Trophoblast cell (in vitro differentiated cells and primary cell): ENCODE data around the gene PSME3.
A peak's percentile ranks its signal among the peaks of the same experiment; 100 is the strongest.

Experiments used
- DNase-seq, 2 donors: peaks; one replicate each; pipeline ENCODE4 v3.0.0-alpha.2; 2016
- H2AFZ ChIP-seq: 2 replicates; pipeline ENCODE4 v1.6.1; 2013; ENCODE audit warnings: low read length, moderate library complexity, mild to moderate bottlenecking; ENCODE audit not compliant: insufficient read depth, poor library complexity
- H2AK5ac ChIP-seq: 2 replicates; pipeline ENCODE4 v1.6.1; 2013; ENCODE audit warnings: mild to moderate bottlenecking, low read length
- H2BK120ac ChIP-seq: 2 replicates; pipeline ENCODE4 v1.6.1; 2013; ENCODE audit warnings: low read length, mild to moderate bottlenecking, moderate library complexity; ENCODE audit not compliant: insufficient read depth, poor library complexity
- H2BK12ac ChIP-seq: 2 replicates; pipeline ENCODE4 v1.6.1; 2013; ENCODE audit warnings: mild to moderate bottlenecking, low read length, moderate library complexity
- H2BK5ac ChIP-seq: 2 replicates; pipeline ENCODE4 v1.6.1; 2013; ENCODE audit warnings: low read length, low read depth, moderate library complexity, mild to moderate bottlenecking; ENCODE audit not compliant: poor library complexity
- H3K14ac ChIP-seq: 2 replicates; pipeline ENCODE4 v1.6.1; 2013; ENCODE audit warnings: mild to moderate bottlenecking, low read length
- H3K18ac ChIP-seq: 2 replicates; pipeline ENCODE4 v1.6.1; 2013; ENCODE audit warnings: mild to moderate bottlenecking, low read length
- H3K23ac ChIP-seq: 2 replicates; pipeline ENCODE4 v1.6.1; 2013; ENCODE audit warnings: low read length
- H3K27ac ChIP-seq: 2 replicates; pipeline ENCODE4 v1.5.1; 2013; ENCODE audit warnings: low read depth, mild to moderate bottlenecking, inconsistent platforms, low read length, moderate library complexity
- H3K27me3 ChIP-seq: 2 replicates; pipeline ENCODE4 v1.6.1; 2013; ENCODE audit warnings: inconsistent platforms, mild to moderate bottlenecking, low read length, moderate library complexity; ENCODE audit not compliant: insufficient read depth
- H3K36me3 ChIP-seq, 2 experiments: 1 replicate in 1 of 2; 2 replicates in 1 of 2; pipeline ENCODE4 v1.6.1; 2013; ENCODE audit warnings: low read length in 2 of 2, mild to moderate bottlenecking in 2 of 2, moderate library complexity in 1 of 2; ENCODE audit not compliant: insufficient read depth in 2 of 2, control insufficient read depth in 1 of 2
- H3K4ac ChIP-seq: 2 replicates; pipeline ENCODE4 v1.6.1; 2013; ENCODE audit warnings: low read depth, mild to moderate bottlenecking, low read length, moderate library complexity
- H3K4me1 ChIP-seq, 2 experiments: 1 replicate in 1 of 2; 2 replicates in 1 of 2; pipeline ENCODE4 v1.6.1; 2013; ENCODE audit warnings: low read length in 2 of 2, mild to moderate bottlenecking in 2 of 2, moderate library complexity in 1 of 2; ENCODE audit not compliant: insufficient read depth in 2 of 2, control insufficient read depth in 1 of 2
- H3K4me2 ChIP-seq: 2 replicates; pipeline ENCODE4 v1.6.1; 2013; ENCODE audit warnings: inconsistent platforms, mild to moderate bottlenecking, low read length, moderate library complexity
- H3K4me3 ChIP-seq: 2 replicates; pipeline ENCODE4 v1.5.1; 2013; ENCODE audit warnings: mild to moderate bottlenecking, low read depth, low read length, inconsistent platforms
- H3K79me1 ChIP-seq: one replicate; pipeline ENCODE4 v1.6.1; 2013; ENCODE audit warnings: low read length
- H3K79me2 ChIP-seq: 2 replicates; pipeline ENCODE4 v1.6.1; 2013; ENCODE audit warnings: low read length, mild to moderate bottlenecking; ENCODE audit not compliant: control insufficient read depth, insufficient read depth, poor library complexity
- H3K9ac ChIP-seq: 2 replicates; pipeline ENCODE4 v1.6.1; 2013; ENCODE audit warnings: mild to moderate bottlenecking, low read length
- H3K9me3 ChIP-seq: 2 replicates; pipeline ENCODE4 v1.6.1; 2013; ENCODE audit warnings: low read depth, mild to moderate bottlenecking, control low read depth, inconsistent platforms, low read length; ENCODE audit not compliant: insufficient read depth
- H4K12ac ChIP-seq: 2 replicates; pipeline ENCODE4 v1.6.1; 2013; ENCODE audit warnings: low read depth, mild to moderate bottlenecking, low read length, moderate library complexity
- H4K8ac ChIP-seq: 2 replicates; pipeline ENCODE4 v1.6.1; 2013; ENCODE audit warnings: low read depth, mild to moderate bottlenecking, low read length, moderate library complexity
- H4K91ac ChIP-seq: one replicate; pipeline ENCODE4 v1.6.1; 2013; ENCODE audit warnings: low read depth, mild to moderate bottlenecking, low read length, moderate library complexity
- WGBS: extraction: QIAGEN DNeasy Blood & Tissue Kit; methylation state at CpG from one replicate; pipeline ENCODE4 v1.1.7; 2013; ENCODE audit warnings: missing lambda C conversion rate; ENCODE audit not compliant: insufficient read length, insufficient coverage; ENCODE audit errors: extremely low coverage; 5-methylcytosine and 5-hydroxymethylcytosine counted together

PSME3 gene

DNA sequence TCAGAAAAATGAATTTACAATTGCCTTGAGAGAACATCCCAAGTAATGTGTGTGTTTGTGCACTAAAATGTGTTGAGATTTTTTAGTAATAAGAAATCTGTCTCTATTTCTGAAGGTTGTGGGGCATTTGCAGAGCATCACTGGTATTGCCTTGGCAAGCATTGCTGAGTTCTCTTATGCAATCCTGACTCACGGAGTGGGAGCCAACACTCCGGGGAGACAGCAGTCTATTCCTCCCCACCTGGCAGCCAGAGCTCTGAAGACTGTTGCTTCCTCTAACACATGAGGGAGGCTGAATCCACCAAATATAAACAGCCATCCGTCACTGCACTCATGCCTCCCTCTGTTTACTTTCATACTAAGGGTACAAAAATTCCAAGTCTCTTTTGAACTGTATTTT, 23.9 kb upstream of the PSME3 start:
- H3K4me2 ChIP-seq = no peak overlapping the region
- no peak overlapping the region for H4K12ac ChIP-seq
- WGBS = no CpG with 5 or more reads among the region's 3 CpGs
- H4K8ac ChIP-seq = no peak overlapping the region
- H2BK5ac ChIP-seq = no peak overlapping the region
- H3K27me3 ChIP-seq = no peaks in the 10 kb centered on the region
- no peak overlapping the region for H3K27ac ChIP-seq
- no peak overlapping the region for H3K4ac ChIP-seq
- H3K4me3 ChIP-seq = no peak overlapping the region
- H3K4me1 ChIP-seq = no peaks in the 10 kb centered on the region
- DNase-seq = peak in 1 of 2 donors; percentile 12
- no peak overlapping the region for H3K9ac ChIP-seq
- H2BK12ac ChIP-seq = no peak overlapping the region
- no peaks in the 10 kb centered on the region for H3K79me2 ChIP-seq
- no peak overlapping the region for H2BK120ac ChIP-seq
- no peak overlapping the region for H2AFZ ChIP-seq
- H3K18ac ChIP-seq = no peak overlapping the region
- no peaks in the 10 kb centered on the region for H3K79me1 ChIP-seq
- H3K36me3 ChIP-seq = peaks cover 12 to 15% of the 10 kb centered on the region in 2 experiments
- no peak overlapping the region for H4K91ac ChIP-seq
- H2AK5ac ChIP-seq = no peak overlapping the region
- H3K9me3 ChIP-seq = no peaks in the 10 kb centered on the region
- no peak overlapping the region for H3K14ac ChIP-seq
- no peak overlapping the region for H3K23ac ChIP-seq

DNA sequence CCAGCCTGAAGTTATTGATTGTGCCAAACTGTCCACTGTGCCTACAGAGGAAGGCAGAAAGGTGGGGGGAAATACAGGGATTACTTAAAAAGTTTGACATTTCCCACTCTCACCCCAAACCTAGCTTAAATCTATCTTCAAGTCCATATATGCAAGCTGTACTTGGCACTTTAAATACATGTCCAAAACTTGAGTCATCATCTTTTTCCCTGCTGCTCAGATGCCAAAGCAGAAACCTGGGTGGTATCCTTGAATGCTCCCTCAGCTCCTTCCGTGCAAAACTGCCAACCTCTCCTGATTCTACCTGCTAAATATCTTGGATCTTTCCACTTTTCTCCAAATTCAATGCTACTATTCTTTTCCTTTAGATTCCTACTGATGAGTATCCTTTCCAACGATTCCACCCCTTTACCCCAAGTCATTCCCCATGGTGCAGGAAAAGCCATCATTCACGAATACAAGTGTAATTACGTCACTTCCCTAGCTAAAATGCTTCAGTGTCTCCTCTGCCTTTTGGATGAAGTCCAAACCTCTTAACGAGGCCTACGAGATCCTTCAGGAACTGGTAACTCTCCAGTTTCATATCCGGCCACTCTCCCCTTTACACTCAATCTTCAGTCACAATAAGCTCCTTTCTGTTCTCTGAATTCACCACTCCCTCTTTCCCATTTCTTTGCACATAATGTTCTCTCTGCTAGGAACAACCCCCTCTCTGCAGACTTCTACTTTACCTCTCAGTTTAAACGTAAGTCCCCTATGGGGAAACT, 18.4 kb upstream of the PSME3 start:
- peaks cover 32 to 59% of the 10 kb centered on the region in 2 experiments for H3K36me3 ChIP-seq
- no CpG with 5 or more reads among the region's 8 CpGs for WGBS

DNA sequence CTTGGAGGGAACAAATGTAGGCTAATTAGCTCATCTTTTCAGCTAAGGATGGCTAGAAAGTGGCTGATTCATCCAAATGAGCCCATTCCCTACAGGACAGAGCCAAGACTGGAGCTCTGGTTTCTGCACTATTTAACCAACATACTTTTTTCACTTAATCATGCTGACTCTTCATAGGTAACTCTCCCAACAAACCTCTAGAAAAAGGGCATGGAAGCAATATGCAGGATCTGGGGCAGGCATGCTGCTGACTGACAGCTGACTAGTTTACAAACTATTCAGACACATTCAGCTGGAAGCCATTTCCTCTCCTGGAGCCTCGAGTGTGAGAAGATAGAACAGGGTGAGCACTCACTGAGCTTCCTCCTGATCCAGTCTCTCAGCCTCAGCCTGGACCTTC, 15.3 kb upstream of the PSME3 start:
- H4K12ac ChIP-seq = no peak overlapping the region
- H2AK5ac ChIP-seq = no peak overlapping the region
- peak; percentile 8 to 47 for DNase-seq
- H2BK120ac ChIP-seq = no peak overlapping the region
- no peaks in the 10 kb centered on the region for H3K79me2 ChIP-seq
- H3K79me1 ChIP-seq = no peaks in the 10 kb centered on the region
- no peak overlapping the region for H3K18ac ChIP-seq
- no peak overlapping the region for H3K14ac ChIP-seq
- H3K4me2 ChIP-seq = no peak overlapping the region
- no peak overlapping the region for H4K91ac ChIP-seq
- H3K27me3 ChIP-seq = no peaks in the 10 kb centered on the region
- no peak overlapping the region for H2BK12ac ChIP-seq
- no peak overlapping the region for H2BK5ac ChIP-seq
- no peak overlapping the region for H3K4me3 ChIP-seq
- H3K4ac ChIP-seq = no peak overlapping the region
- H3K36me3 ChIP-seq = peaks cover 26 to 54% of the 10 kb centered on the region in 2 experiments
- no CpG with 5 or more reads among the region's 1 CpG for WGBS
- H2AFZ ChIP-seq = no peak overlapping the region
- H3K9me3 ChIP-seq = peaks cover 4% of the 10 kb centered on the region
- H4K8ac ChIP-seq = no peak overlapping the region
- no peaks in the 10 kb centered on the region for H3K4me1 ChIP-seq
- H3K9ac ChIP-seq = no peak overlapping the region
- no peak overlapping the region for H3K27ac ChIP-seq
- H3K23ac ChIP-seq = no peak overlapping the region

More for the DNA sequence above, 18.4 kb upstream of the PSME3 start:
- H3K4ac ChIP-seq = no peak overlapping the region
- no peak overlapping the region for H3K4me2 ChIP-seq
- H3K14ac ChIP-seq = no peak overlapping the region
- peaks cover 4% of the 10 kb centered on the region for H3K9me3 ChIP-seq
- no peak overlapping the region for H2BK5ac ChIP-seq
- H4K8ac ChIP-seq = no peak overlapping the region
- no peak for DNase-seq
- no peak overlapping the region for H4K12ac ChIP-seq
- no peaks in the 10 kb centered on the region for H3K4me1 ChIP-seq
- no peak overlapping the region for H2AK5ac ChIP-seq
- no peak overlapping the region for H3K23ac ChIP-seq
- H3K79me2 ChIP-seq = no peaks in the 10 kb centered on the region
- no peaks in the 10 kb centered on the region for H3K79me1 ChIP-seq
- no peak overlapping the region for H3K9ac ChIP-seq
- no peak overlapping the region for H2AFZ ChIP-seq
- no peak overlapping the region for H3K18ac ChIP-seq
- H2BK120ac ChIP-seq = no peak overlapping the region
- no peak overlapping the region for H3K27ac ChIP-seq
- no peak overlapping the region for H4K91ac ChIP-seq
- H3K4me3 ChIP-seq = no peak overlapping the region
- no peak overlapping the region for H2BK12ac ChIP-seq
- no peaks in the 10 kb centered on the region for H3K27me3 ChIP-seq

DNA sequence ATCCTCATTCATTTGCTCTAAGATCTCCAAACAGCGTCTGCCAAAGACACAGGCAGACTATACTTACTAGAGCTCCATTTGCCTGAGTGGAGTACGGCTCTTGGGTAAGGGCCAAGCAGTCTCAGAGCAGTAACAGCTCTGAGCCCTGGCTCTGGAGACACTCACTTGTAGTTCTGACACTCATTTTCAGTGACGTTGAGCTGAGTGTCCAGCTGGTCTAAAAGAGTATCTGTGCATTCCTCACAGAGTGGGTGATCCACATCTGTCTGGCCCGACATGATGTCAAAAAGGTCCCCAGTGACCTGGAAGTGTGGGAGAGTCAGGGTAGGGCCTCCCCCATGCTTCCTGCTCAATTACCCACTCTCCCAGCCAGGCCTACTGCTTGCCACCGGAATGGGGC, 14.8 kb upstream of the PSME3 start:
- Histone ChIP-seq H3K79me1 (no peaks in the 10 kb centered on the region), H4K12ac (no peak overlapping the region), H3K9ac (no peak overlapping the region), H3K14ac (no peak overlapping the region), H3K36me3 (peaks cover 24 to 54% of the 10 kb centered on the region in 2 experiments), H2AK5ac (no peak overlapping the region), H3K4me1 (peaks cover 1% of the 10 kb centered on the region in 2 experiments), H3K18ac (no peak overlapping the region), H3K4ac (no peak overlapping the region), H2BK5ac (no peak overlapping the region), H3K4me3 (no peak overlapping the region), H2BK12ac (no peak overlapping the region), H4K8ac (no peak overlapping the region), H3K27ac (no peak overlapping the region), H3K4me2 (no peak overlapping the region), H2AFZ (no peak overlapping the region), H3K79me2 (no peaks in the 10 kb centered on the region), H3K9me3 (peaks cover 4% of the 10 kb centered on the region), H3K23ac (no peak overlapping the region), H2BK120ac (no peak overlapping the region), H3K27me3 (no peaks in the 10 kb centered on the region), H4K91ac (no peak overlapping the region)
- no CpG with 5 or more reads among the region's 5 CpGs for WGBS
- no peak for DNase-seq
